Epithelial cell of prostate (primary cell): ENCODE data around the gene ATP1B3.
"Not testable (repeated sequence)": the region's sequence is repeated elsewhere in the genome, so short reads cannot be mapped to it uniquely, and the experiment has no call there.

ENCODE experiments used
- DNase-seq: peaks from one replicate; pipeline ENCODE4 v3.0.0-alpha.2; 2011; ENCODE audit warnings: low read depth, low spot score
- H3K27ac ChIP-seq: fragments of 450-650 bp; 2 replicates; pipeline ENCODE4 v1.5.1; 2017; ENCODE audit warnings: mild to moderate bottlenecking

ATP1B3 gene

GRCh38 chr3:141898908-141899307 is 22.5 kb downstream of the ATP1B3 start:
- H3K27ac ChIP-seq = no peak overlapping the region
- DNase-seq = no peak

GRCh38 chr3:141900343-141900742 is 23.9 kb downstream of the ATP1B3 start:
- DNase-seq = no peak
- H3K27ac ChIP-seq = no peak overlapping the region

- no peak for DNase-seq
- H3K27ac ChIP-seq = no peak overlapping the region
Observed at GRCh38 chr3:141901914-141902313, 25.5 kb downstream of the ATP1B3 start.

GRCh38 chr3:141904203-141904602 is 27.8 kb downstream of the ATP1B3 start:
- no peak overlapping the region for H3K27ac ChIP-seq
- DNase-seq = no peak

GRCh38 chr3:141905129-141905528 is 28.7 kb downstream of the ATP1B3 start:
- H3K27ac ChIP-seq = no peak overlapping the region
- DNase-seq = no peak

- DNase-seq = no peak
- no peak overlapping the region for H3K27ac ChIP-seq
Observed at GRCh38 chr3:141909408-141909807, 33.0 kb downstream of the ATP1B3 start.

GRCh38 chr3:141909986-141910385 is 33.5 kb downstream of the ATP1B3 start:
- not testable (repeated sequence) for H3K27ac ChIP-seq, DNase-seq

- H3K27ac ChIP-seq = no peak overlapping the region
- DNase-seq = no peak
Observed at GRCh38 chr3:141913150-141913811, 36.8 kb downstream of the ATP1B3 start.

GRCh38 chr3:141914311-141914710 is 37.9 kb downstream of the ATP1B3 start:
- no peak overlapping the region for H3K27ac ChIP-seq
- DNase-seq = no peak

GRCh38 chr3:141915016-141915415 is 38.6 kb downstream of the ATP1B3 start:
- no peak for DNase-seq
- no peak overlapping the region for H3K27ac ChIP-seq

GRCh38 chr3:141915766-141916165 is 39.3 kb downstream of the ATP1B3 start:
- DNase-seq = no peak
- H3K27ac ChIP-seq = no peak overlapping the region

GRCh38 chr3:141920701-141921100 is 44.3 kb downstream of the ATP1B3 start:
- no peak overlapping the region for H3K27ac ChIP-seq
- DNase-seq = no peak

- no peak overlapping the region for H3K27ac ChIP-seq
- DNase-seq = no peak
Observed at GRCh38 chr3:141921316-141921715, 44.9 kb downstream of the ATP1B3 start.

- not testable (repeated sequence) for H3K27ac ChIP-seq, DNase-seq
Observed at GRCh38 chr3:141925677-141926076, 49.2 kb downstream of the ATP1B3 start.

- no peak overlapping the region for H3K27ac ChIP-seq
- no peak for DNase-seq
Observed at GRCh38 chr3:141926929-141927328, 50.5 kb downstream of the ATP1B3 start.

GRCh38 chr3:141928631-141929270 is 52.3 kb downstream of the ATP1B3 start:
- H3K27ac ChIP-seq = no peak overlapping the region
- no peak for DNase-seq

- DNase-seq = no peak
- no peak overlapping the region for H3K27ac ChIP-seq
Observed at GRCh38 chr3:141929341-141929995, 53.0 kb downstream of the ATP1B3 start.

- no peak for DNase-seq
- no peak overlapping the region for H3K27ac ChIP-seq
Observed at GRCh38 chr3:141930801-141931200, 54.4 kb downstream of the ATP1B3 start.

GRCh38 chr3:141933421-141934300 is 57.2 kb downstream of the ATP1B3 start:
- no peak overlapping the region for H3K27ac ChIP-seq
- DNase-seq = no peak

- DNase-seq = no peak
- H3K27ac ChIP-seq = no peak overlapping the region
Observed at GRCh38 chr3:141934354-141934753, 57.9 kb downstream of the ATP1B3 start.
